OCI-LY7 (cell line): ENCODE measurements around the gene ACTN2. TPM values are rescaled to one million over a fixed set of nuclear protein-coding genes. Genes with fewer than 3 reads are reported as not detected.

Source experiments
- BruUV-seq: library from RNA; stranded (reverse); fragments of 400-500 nt; replicated peaks from 2 replicates; lab custom pipeline; 2021; lab: Mats Ljungman, UMichigan
- CTCF ChIA-PET: fragments of 300-600 bp; sonication (Branson Sonifier 250); formaldehyde crosslinking; loops from one replicate; lab custom pipeline; 2022; ENCODE audit warnings: antibody characterized with exemption; ENCODE audit not compliant: unreplicated experiment; lab: Charles Lee
- POLR2A ChIA-PET: fragments of 300-600 bp; sonication (Branson Sonifier 250); formaldehyde crosslinking; loops from one replicate; lab custom pipeline; 2022; ENCODE audit warnings: antibody characterized with exemption; lab: Charles Lee
- DNase-seq: peaks from one replicate; pipeline ENCODE4 v3.0.0-alpha.2; 2015; ENCODE audit warnings: low spot score
- H2AFZ ChIP-seq: fragments of 200-600 bp; sonication (generic), shearing (Covaris generic); 2 replicates; pipeline ENCODE4 v1.6.1; 2014; ENCODE audit warnings: mild to moderate bottlenecking, antibody characterized with exemption, low read length, moderate library complexity
- H3K27ac ChIP-seq: fragments of 200-600 bp; sonication (generic); 2 replicates; pipeline ENCODE4 v1.5.1; 2014; ENCODE audit warnings: mixed run types, low read depth, mild to moderate bottlenecking, moderate library complexity, low read length, inconsistent platforms; ENCODE audit not compliant: poor library complexity, severe bottlenecking
- H3K36me3 ChIP-seq: fragments of 200-600 bp; sonication (generic); 2 replicates; pipeline ENCODE4 v1.6.1; 2014; ENCODE audit warnings: mild to moderate bottlenecking, antibody characterized with exemption, low read length, moderate library complexity, mixed read lengths; ENCODE audit not compliant: insufficient read depth
- H3K4me1 ChIP-seq: fragments of 200-600 bp; sonication (generic); 2 replicates; pipeline ENCODE4 v1.5.1; 2014; ENCODE audit warnings: mild to moderate bottlenecking, low read length; ENCODE audit not compliant: insufficient read depth, poor library complexity, severe bottlenecking
- H3K4me2 ChIP-seq: fragments of 200-600 bp; sonication (generic); 2 replicates; pipeline ENCODE4 v1.6.1; 2014; ENCODE audit warnings: mild to moderate bottlenecking, low read length
- H3K4me3 ChIP-seq: fragments of 200-600 bp; sonication (generic); 2 replicates; pipeline ENCODE4 v1.5.1; 2014; ENCODE audit warnings: mild to moderate bottlenecking, low read depth, low read length; ENCODE audit not compliant: poor library complexity, severe bottlenecking
- H3K79me2 ChIP-seq: fragments of 200-600 bp; sonication (generic); 2 replicates; pipeline ENCODE4 v1.6.1; 2016; ENCODE audit warnings: low read depth, mild to moderate bottlenecking, low read length, moderate library complexity, mixed read lengths; ENCODE audit not compliant: insufficient read depth
- H3K9me2 ChIP-seq: fragments of 200-600 bp; sonication (generic); 2 replicates; pipeline ENCODE4 v1.6.1; 2016; ENCODE audit warnings: mild to moderate bottlenecking, low read length, mixed read lengths; ENCODE audit not compliant: insufficient read depth
- H3K9me3 ChIP-seq: fragments of 200-600 bp; sonication (generic); 2 replicates; pipeline ENCODE4 v1.6.1; 2014; ENCODE audit warnings: mild to moderate bottlenecking, mixed run types, low read length, mixed read lengths
- H4K20me1 ChIP-seq: fragments of 200-600 bp; sonication (generic); 2 replicates; pipeline ENCODE4 v1.6.1; 2014; ENCODE audit warnings: mild to moderate bottlenecking, antibody characterized with exemption, low read length, moderate library complexity, mixed read lengths; ENCODE audit not compliant: insufficient read depth
- CTCF ChIP-seq: fragments of 200-600 bp; sonication (generic); conservative IDR thresholded peaks from 2 replicates; pipeline ENCODE4 v1.5.1; 2014; ENCODE audit warnings: mild to moderate bottlenecking, antibody characterized with exemption, low read length, moderate library complexity, mixed read lengths
- EZH2phosphoT487 ChIP-seq: fragments of 200-600 bp; sonication (generic); IDR thresholded peaks from 2 replicates; pipeline ENCODE4 v1.6.1; 2018; ENCODE audit warnings: low read depth, borderline replicate concordance, mild to moderate bottlenecking, mixed run types, antibody characterized with exemption, low read length, moderate library complexity, mixed read lengths
- intact Hi-C: fragments of 100-400 bp; cut with micrococcal nuclease; formaldehyde crosslinking; loops from one replicate; pipeline ENCODE4 v1.10.0; 2022; ENCODE audit not compliant: unreplicated experiment
- total RNA-seq, 2 experiments: library from RNA; depleted of rRNA in 1 of 2; stranded (reverse); fragments of >200 nt in 1 of 2; shearing (Covaris generic) in 1 of 2; gene quantifications; 2 replicates each; pipeline ENCODE4 v1.2.3, GENCODE V29; 2014 to 2022

ACTN2 gene
- total RNA-seq, 2 experiments from 2014 or later = not detected

GRCh38 chr1:236691348-236691747, 5.0 kb downstream of the ACTN2 start:
- POLR2A ChIA-PET = interaction anchor here (0.6 kb wide), 1 partner anchor 22 kb away, joined by 4 read pairs; no protein-coding TSS in a partner anchor
- intact Hi-C loops = no loop called here
- Histone ChIP-seq H3K27ac (no peak overlapping the region), H3K9me3 (no peaks in the 10 kb centered on the region), H3K36me3 (no peaks in the 10 kb centered on the region), H3K4me3 (no peak overlapping the region), H2AFZ (no peak overlapping the region), H3K9me2 (no peaks in the 10 kb centered on the region), H4K20me1 (no peaks in the 10 kb centered on the region), H3K4me1 (no peaks in the 10 kb centered on the region), H3K79me2 (no peaks in the 10 kb centered on the region), H3K4me2 (no peak overlapping the region)
- CTCF ChIA-PET = no interaction called here
- BruUV-seq = no TSS peak
- no peak for DNase-seq
- no peak for TF ChIP-seq CTCF
- TF ChIP-seq EZH2phosphoT487 = no peak

GRCh38 chr1:236692128-236692527, 5.8 kb downstream of the ACTN2 start:
- intact Hi-C loops = no loop called here
- BruUV-seq = no TSS peak
- CTCF ChIA-PET = interaction anchor here (0.5 kb wide), 1 partner anchor 610 kb away, joined by 3 read pairs; no protein-coding TSS in a partner anchor

More at GRCh38 chr1:236692128-236692527, 5.8 kb downstream of the ACTN2 start:
- POLR2A ChIA-PET = no interaction called here
- Histone ChIP-seq H3K79me2 (no peaks in the 10 kb centered on the region), H4K20me1 (no peaks in the 10 kb centered on the region), H3K9me3 (no peaks in the 10 kb centered on the region), H3K9me2 (no peaks in the 10 kb centered on the region), H2AFZ (no peak overlapping the region), H3K4me2 (no peak overlapping the region), H3K4me3 (no peak overlapping the region), H3K36me3 (no peaks in the 10 kb centered on the region), H3K27ac (no peak overlapping the region), H3K4me1 (no peaks in the 10 kb centered on the region)
- TF ChIP-seq CTCF (no peak), EZH2phosphoT487 (no peak)
- DNase-seq = no peak
